HepG2 (cell line): ENCODE measurements around the gene RSBN1L. TPM values are rescaled to one million over a fixed set of nuclear protein-coding genes. Genes with fewer than 3 reads are reported as not detected.

Experiments used
- ATAC-seq: fragments of 200-7000 bp; cut with Tn5 transposase; 3 replicates; pipeline ENCODE4 v1.9.1; 2020; ENCODE audit warnings: mild to moderate bottlenecking, moderate library complexity
- BruUV-seq: library from RNA; stranded (reverse); fragments of 400-500 nt; replicated peaks from 2 replicates; lab custom pipeline; 2021; lab: Mats Ljungman, UMichigan
- CTCF ChIA-PET: fragments of 300-600 bp; formaldehyde crosslinking; extraction: SDS; loops from one replicate; lab custom pipeline; 2021; ENCODE audit warnings: low total read pairs, inconsistent platforms, low intra/inter-chr PET ratio; lab: Yijun Ruan, JAX
- POLR2A ChIA-PET: fragments of 350-600 bp; sonication (Branson Sonifier 250); formaldehyde crosslinking; loops from one replicate; lab custom pipeline; 2020; ENCODE audit warnings: antibody characterized with exemption, inconsistent platforms; lab: Yijun Ruan, JAX
- DNase-seq: peaks from one replicate; pipeline ENCODE4 v3.0.0-alpha.2; 2015; ENCODE audit warnings: low spot score
- FAIRE-seq: peaks from 3 replicates; lab custom pipeline; 2011; peaks lifted over from hg19 to GRCh38; lab: Jason Lieb, UNC
- H2AFZ ChIP-seq: one replicate; pipeline ENCODE4 v1.6.1; 2011; ENCODE audit warnings: low read length, inconsistent platforms
- H3K27ac ChIP-seq: fragments of 300-600 bp; 3 replicates; pipeline ENCODE4 v1.8.0; 2011; ENCODE audit warnings: mixed run types, mild to moderate bottlenecking, mixed read lengths, low read length, inconsistent platforms; ENCODE audit not compliant: insufficient read depth; ENCODE audit errors: extremely low read length
- H3K27me3 ChIP-seq, 2 experiments: fragments of 200-600 bp in 1 of 2; 2 replicates in 1 of 2; 3 replicates in 1 of 2; pipeline versions ENCODE4 v1.6.0 to v1.8.0; 2011; ENCODE audit warnings: low read length in 2 of 2, mild to moderate bottlenecking in 2 of 2, moderate library complexity in 2 of 2, inconsistent platforms in 1 of 2; ENCODE audit not compliant: insufficient read depth in 2 of 2, control insufficient read depth in 1 of 2
- H3K36me3 ChIP-seq, 2 experiments: fragments of 200-600 bp in 1 of 2; replicated peaks in 1 of 2; 2 replicates in 1 of 2; 3 replicates in 1 of 2; pipeline versions ENCODE4 v1.5.1 to v1.8.0; 2011; ENCODE audit warnings: low read length in 2 of 2, inconsistent platforms in 1 of 2; ENCODE audit not compliant: insufficient read depth in 2 of 2, control insufficient read depth in 1 of 2
- H3K4me1 ChIP-seq: 2 replicates; pipeline ENCODE4 v1.5.1; 2012; ENCODE audit warnings: low read length, inconsistent platforms; ENCODE audit not compliant: insufficient read depth
- H3K4me2 ChIP-seq: 2 replicates; pipeline ENCODE4 v1.6.0; 2011; ENCODE audit warnings: low read depth, low read length, inconsistent platforms
- H3K4me3 ChIP-seq, 3 experiments: fragments of 200-600 bp in 1 of 3; sonication (generic), shearing (Covaris generic) in 1 of 3; replicated peaks in 1 of 3; 2 replicates each; pipeline ENCODE4 v1.5.1; 2011 to 2016; ENCODE audit warnings: low read length in 3 of 3, inconsistent platforms in 2 of 3, low read depth in 2 of 3, mild to moderate bottlenecking in 2 of 3, control low read depth in 1 of 3, mixed read lengths in 1 of 3; ENCODE audit not compliant: insufficient read depth in 1 of 3
- H3K79me2 ChIP-seq: one replicate; pipeline ENCODE4 v1.6.1; 2011; ENCODE audit warnings: low read length, inconsistent platforms; ENCODE audit not compliant: insufficient read depth
- H3K9ac ChIP-seq: 2 replicates; pipeline ENCODE4 v1.6.0; 2011; ENCODE audit warnings: mild to moderate bottlenecking, low read depth, low read length, inconsistent platforms; ENCODE audit not compliant: insufficient read depth
- H3K9me3 ChIP-seq: 2 replicates; pipeline ENCODE4 v1.5.1; 2012; ENCODE audit warnings: mild to moderate bottlenecking, low read length
- H4K20me1 ChIP-seq: 2 replicates; pipeline ENCODE4 v1.6.0; 2011; ENCODE audit warnings: inconsistent platforms, mild to moderate bottlenecking, low read length, moderate library complexity; ENCODE audit not compliant: insufficient read depth
- ASH2L ChIP-seq: fragments of 300-600, 200-600 bp; sonication (generic); IDR thresholded peaks from 2 replicates; pipeline ENCODE4 v1.7.0; 2017; ENCODE audit warnings: low read depth, mild to moderate bottlenecking, moderate library complexity, mixed read lengths, low read length; ENCODE audit not compliant: insufficient read length
- CBFB ChIP-seq: sonication (generic); formaldehyde crosslinking; IDR thresholded peaks from 2 replicates; pipeline ENCODE4 v1.4.0; 2020; ENCODE audit warnings: missing genetic modification reagents
- CCAR2 ChIP-seq: fragments of 200-400 bp; formaldehyde crosslinking; optimal IDR thresholded peaks from 2 replicates; pipeline ENCODE3; 2018; ENCODE audit warnings: low read depth, mild to moderate bottlenecking, low read length, moderate library complexity
- CCDC6 ChIP-seq: sonication (generic); formaldehyde crosslinking; IDR thresholded peaks from 2 replicates; pipeline ENCODE4 v1.8.1; 2022; ENCODE audit warnings: mild to moderate bottlenecking, missing genetic modification reagents, moderate library complexity
- KDM4B ChIP-seq: sonication (generic); formaldehyde crosslinking; IDR thresholded peaks from 2 replicates; pipeline ENCODE4 v1.4.0; 2020; ENCODE audit warnings: missing genetic modification reagents
- MBD4 ChIP-seq: IDR thresholded peaks from 2 replicates; pipeline ENCODE4 v1.6.1; 2012; ENCODE audit warnings: low read length, inconsistent platforms, borderline replicate concordance
- NFRKB ChIP-seq: fragments of 450-650 bp; IDR thresholded peaks from 2 replicates; pipeline ENCODE4 v1.6.1; 2017
- ZBTB7B ChIP-seq: sonication (generic); formaldehyde crosslinking; IDR thresholded peaks from 2 replicates; pipeline ENCODE4 v1.4.0; 2020; ENCODE audit warnings: missing genetic modification reagents
- ZNF235 ChIP-seq: sonication (generic); formaldehyde crosslinking; IDR thresholded peaks from 2 replicates; pipeline ENCODE4 v1.8.1; 2023; ENCODE audit warnings: mild to moderate bottlenecking, missing genetic modification reagents, borderline replicate concordance
- ZNF335 ChIP-seq: sonication (generic); formaldehyde crosslinking; IDR thresholded peaks from 2 replicates; pipeline ENCODE4 v1.4.0; 2020; ENCODE audit warnings: missing genetic modification reagents
- ZNF383 ChIP-seq: sonication (generic); formaldehyde crosslinking; IDR thresholded peaks from 2 replicates; pipeline ENCODE4 v1.4.0; 2020; ENCODE audit warnings: missing genetic modification reagents, mild to moderate bottlenecking, borderline replicate concordance
- ZNF432 ChIP-seq: sonication (generic); formaldehyde crosslinking; IDR thresholded peaks from 2 replicates; pipeline ENCODE4 v1.5.0; 2020; ENCODE audit warnings: missing genetic modification reagents, mild to moderate bottlenecking, borderline replicate concordance
- ZNF563 ChIP-seq: sonication (generic); formaldehyde crosslinking; IDR thresholded peaks from 2 replicates; pipeline ENCODE4 v1.8.0; 2022; ENCODE audit warnings: mild to moderate bottlenecking, moderate library complexity, missing genetic modification reagents
- WGBS: methylation state at CpG from one replicate; pipeline ENCODE4 v1.1.6; 2017; ENCODE audit warnings: low lambda C conversion rate; 5-methylcytosine and 5-hydroxymethylcytosine counted together
- in situ Hi-C: cut with HindIII; loops from 2 replicates; pipeline ENCODE4 v1.10.0; 2017; ENCODE audit warnings: low pct_unique_long_range_greater_than_20kb; ENCODE audit not compliant: extremely low pct_ligation_motif_present
- intact Hi-C: fragments of 100-400 bp; cut with micrococcal nuclease; formaldehyde crosslinking; loops from one replicate; pipeline ENCODE4 v1.10.0; 2022; ENCODE audit not compliant: unreplicated experiment
- polyA plus RNA-seq, 8 experiments: library from polyadenylated mRNA; depleted of rRNA in 3 of 8; stranded (reverse) in 7 of 8; unstranded in 1 of 8; fragments of >200 nt; fragmentation: Illumina TruSeq in 4 of 8; extraction: Trizol in 4 of 8; gene quantifications; 2 replicates each; pipeline versions ENCODE4 v1.2.1 to v1.2.3, GENCODE V29; 2011 to 2016; ENCODE audit warnings: low read depth in 4 of 8, missing spikeins in 1 of 8, mixed read lengths in 1 of 8; ENCODE audit not compliant: insufficient read depth in 1 of 8
- total RNA-seq, 5 experiments: library from RNA; depleted of rRNA; stranded (reverse); fragments of >200 nt; fragmentation: Illumina TruSeq; extraction: Trizol; gene quantifications; 2 replicates each; pipeline ENCODE4 v1.2.3, GENCODE V29; 2016; ENCODE audit warnings: low read depth in 1 of 5
- TF ChIP-seq, protein P1 (sequence below): sonication (generic); formaldehyde crosslinking; IDR thresholded peaks from 2 replicates; pipeline ENCODE4 v1.4.0; 2020; ENCODE audit warnings: missing genetic modification reagents, mild to moderate bottlenecking, borderline replicate concordance
- TF ChIP-seq, protein P2 (sequence below): sonication (generic); formaldehyde crosslinking; IDR thresholded peaks from 2 replicates; pipeline ENCODE4 v1.5.0; 2020; ENCODE audit warnings: mild to moderate bottlenecking, missing genetic modification reagents

The RSBN1L gene
- total and polyA plus RNA-seq, 2 of the 13 experiments (the other 11 are each of a cell fraction or from before 2014, with no cell fraction given): 7.7 to 21.3 TPM

GRCh38 chr7:77791956-77792355, 95.7 kb downstream of the RSBN1L start:
- POLR2A ChIA-PET: no interaction called here
- WGBS: 98% methylated on average over 2 of the region's 2 CpGs
- Histone ChIP-seq H2AFZ (no peak overlapping the region), H3K9me3 (no peaks in the 10 kb centered on the region), H3K9ac (no peak overlapping the region), H4K20me1 (no peaks in the 10 kb centered on the region; the same call in 1 of the 2 replicates), H3K4me1 (peaks cover 11% of the 10 kb centered on the region), H3K27me3 (no peaks in the 10 kb centered on the region), H3K4me2 (no peak overlapping the region), H3K27ac (no peak overlapping the region), H3K4me3 (no peak overlapping the region), H3K79me2 (peaks cover 16% of the 10 kb centered on the region), H3K36me3 (peaks cover 0 to 6% of the 10 kb centered on the region in 2 experiments; a peak in 3 of 5 replicates)
- intact Hi-C loops: no loop called here
- CTCF ChIA-PET: no interaction called here
- no TSS peak for BruUV-seq
- no peak for TF ChIP-seq NFRKB
- TF ChIP-seq ZNF335 (CRISPR knock-in tag): no peak
- no peak for TF ChIP-seq ASH2L
- no peak for TF ChIP-seq ZNF383 (CRISPR knock-in tag)
- no peak for TF ChIP-seq KDM4B (CRISPR knock-in tag)
- FAIRE-seq: no peak
- in situ Hi-C loops: no loop called here
- no peak for ATAC-seq
- DNase-seq: no peak

- CTCF ChIA-PET: no interaction called here
- H3K36me3 ChIP-seq: peaks cover 0 to 6% of the 10 kb centered on the region in 2 experiments; a peak in 3 of 5 replicates
- no peak overlapping the region for H2AFZ ChIP-seq
- no peaks in the 10 kb centered on the region; a peak in 1 of 5 replicates for H3K27me3 ChIP-seq
- no peak overlapping the region for H3K4me3 ChIP-seq
- ATAC-seq (no peak), FAIRE-seq (no peak), DNase-seq (no peak)
- peaks cover 16% of the 10 kb centered on the region for H3K4me1 ChIP-seq
- H3K4me2 ChIP-seq: no peak overlapping the region
- H4K20me1 ChIP-seq: no peaks in the 10 kb centered on the region; the same call in 1 of the 2 replicates
- intact Hi-C loops (no loop called here), in situ Hi-C loops (no loop called here)
- POLR2A ChIA-PET: no interaction called here
- no TSS peak for BruUV-seq
- H3K9me3 ChIP-seq: no peaks in the 10 kb centered on the region
- no peak overlapping the region for H3K27ac ChIP-seq
- no peak overlapping the region for H3K9ac ChIP-seq
- H3K79me2 ChIP-seq: peaks cover 28% of the 10 kb centered on the region
- WGBS: 97% methylated on average over 4 of the region's 4 CpGs
- no peak for TF ChIP-seq ZNF563
- TF ChIP-seq, protein P1, sequence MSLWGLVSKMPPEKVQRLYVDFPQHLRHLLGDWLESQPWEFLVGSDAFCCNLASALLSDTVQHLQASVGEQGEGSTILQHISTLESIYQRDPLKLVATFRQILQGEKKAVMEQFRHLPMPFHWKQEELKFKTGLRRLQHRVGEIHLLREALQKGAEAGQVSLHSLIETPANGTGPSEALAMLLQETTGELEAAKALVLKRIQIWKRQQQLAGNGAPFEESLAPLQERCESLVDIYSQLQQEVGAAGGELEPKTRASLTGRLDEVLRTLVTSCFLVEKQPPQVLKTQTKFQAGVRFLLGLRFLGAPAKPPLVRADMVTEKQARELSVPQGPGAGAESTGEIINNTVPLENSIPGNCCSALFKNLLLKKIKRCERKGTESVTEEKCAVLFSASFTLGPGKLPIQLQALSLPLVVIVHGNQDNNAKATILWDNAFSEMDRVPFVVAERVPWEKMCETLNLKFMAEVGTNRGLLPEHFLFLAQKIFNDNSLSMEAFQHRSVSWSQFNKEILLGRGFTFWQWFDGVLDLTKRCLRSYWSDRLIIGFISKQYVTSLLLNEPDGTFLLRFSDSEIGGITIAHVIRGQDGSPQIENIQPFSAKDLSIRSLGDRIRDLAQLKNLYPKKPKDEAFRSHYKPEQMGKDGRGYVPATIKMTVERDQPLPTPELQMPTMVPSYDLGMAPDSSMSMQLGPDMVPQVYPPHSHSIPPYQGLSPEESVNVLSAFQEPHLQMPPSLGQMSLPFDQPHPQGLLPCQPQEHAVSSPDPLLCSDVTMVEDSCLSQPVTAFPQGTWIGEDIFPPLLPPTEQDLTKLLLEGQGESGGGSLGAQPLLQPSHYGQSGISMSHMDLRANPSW (CRISPR knock-in tag): no peak
- TF ChIP-seq CCAR2: no peak
- TF ChIP-seq CCDC6 (CRISPR knock-in tag): no peak
- no peak for TF ChIP-seq ZNF235 (CRISPR knock-in tag)
- TF ChIP-seq CBFB (CRISPR knock-in tag): no peak
- TF ChIP-seq, protein P2, sequence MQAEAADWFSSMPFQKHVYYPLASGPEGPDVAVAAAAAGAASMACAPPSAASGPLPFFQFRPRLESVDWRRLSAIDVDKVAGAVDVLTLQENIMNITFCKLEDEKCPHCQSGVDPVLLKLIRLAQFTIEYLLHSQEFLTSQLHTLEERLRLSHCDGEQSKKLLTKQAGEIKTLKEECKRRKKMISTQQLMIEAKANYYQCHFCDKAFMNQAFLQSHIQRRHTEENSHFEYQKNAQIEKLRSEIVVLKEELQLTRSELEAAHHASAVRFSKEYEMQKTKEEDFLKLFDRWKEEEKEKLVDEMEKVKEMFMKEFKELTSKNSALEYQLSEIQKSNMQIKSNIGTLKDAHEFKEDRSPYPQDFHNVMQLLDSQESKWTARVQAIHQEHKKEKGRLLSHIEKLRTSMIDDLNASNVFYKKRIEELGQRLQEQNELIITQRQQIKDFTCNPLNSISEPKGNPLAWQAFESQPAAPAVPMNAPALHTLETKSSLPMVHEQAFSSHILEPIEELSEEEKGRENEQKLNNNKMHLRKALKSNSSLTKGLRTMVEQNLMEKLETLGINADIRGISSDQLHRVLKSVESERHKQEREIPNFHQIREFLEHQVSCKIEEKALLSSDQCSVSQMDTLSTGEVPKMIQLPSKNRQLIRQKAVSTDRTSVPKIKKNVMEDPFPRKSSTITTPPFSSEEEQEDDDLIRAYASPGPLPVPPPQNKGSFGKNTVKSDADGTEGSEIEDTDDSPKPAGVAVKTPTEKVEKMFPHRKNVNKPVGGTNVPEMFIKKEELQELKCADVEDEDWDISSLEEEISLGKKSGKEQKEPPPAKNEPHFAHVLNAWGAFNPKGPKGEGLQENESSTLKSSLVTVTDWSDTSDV (CRISPR knock-in tag): no peak
- no peak for TF ChIP-seq MBD4
- TF ChIP-seq ZNF432 (CRISPR knock-in tag): no peak
- no peak for TF ChIP-seq ZBTB7B (CRISPR knock-in tag)
These were observed 97.7 kb downstream of the RSBN1L start for GRCh38 chr7:77794000-77794399.
